ENCODE measurements around the gene DIP2C. TPM values are rescaled to one million over a fixed set of nuclear protein-coding genes. Genes with fewer than 3 reads are reported as not detected.

DIP2C gene
- total RNA-seq, 1 donor from 2014 or later, result 30.8 TPM

DNA sequence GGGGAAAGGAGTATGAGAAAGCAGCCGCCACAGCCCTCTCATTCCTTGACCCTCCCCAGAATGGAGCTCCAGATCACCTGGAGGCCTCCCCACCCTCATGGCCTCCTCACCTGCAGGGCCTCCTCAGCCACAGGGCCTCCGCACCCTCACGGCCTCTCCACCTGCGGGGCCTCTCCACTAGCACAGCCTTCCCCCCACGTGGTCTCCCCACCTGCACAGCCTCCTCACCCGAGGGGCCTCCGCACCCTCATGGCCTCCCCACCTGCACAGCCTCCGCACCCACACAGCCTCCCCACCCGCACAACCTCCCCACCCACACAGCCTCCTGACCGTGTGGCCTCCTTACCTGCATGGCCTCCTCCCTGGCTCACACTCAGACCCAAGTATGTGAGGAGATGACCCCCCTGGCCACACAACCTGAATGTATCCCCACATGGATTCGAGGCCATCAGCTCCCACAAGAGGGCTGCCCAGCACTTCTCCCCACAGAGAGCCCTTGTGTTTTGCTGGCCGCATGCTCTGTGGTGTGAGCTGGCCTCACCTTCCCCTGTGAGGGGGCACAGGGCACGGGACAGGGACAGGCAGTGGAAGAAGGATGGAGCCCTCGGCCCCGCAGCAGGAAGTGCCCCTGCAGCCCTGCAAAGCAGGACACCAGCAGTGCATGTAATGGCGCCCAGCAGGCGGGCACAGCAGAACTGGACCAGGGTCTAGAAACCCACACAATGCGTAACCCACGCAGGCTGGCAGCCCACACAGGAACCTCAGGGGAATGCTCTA, 3.1 kb downstream of the DIP2C start:
- Histone ChIP-seq H3K27ac (replicated peaks) (no peak overlapping the region), H3K9me3 (replicated peaks) (peaks cover 9% of the 10 kb centered on the region), H3K27me3 (ENCODE audit: low read depth) (no peaks in the 10 kb centered on the region), H3K36me3 (no peaks in the 10 kb centered on the region), H3K4me3 (no peak overlapping the region), H3K4me1 (peaks cover 56% of the 10 kb centered on the region)
- no peak for DNase-seq
- intact Hi-C loops (cut with micrococcal nuclease), result no loop called here
- no peak for TF ChIP-seq CTCF (IDR thresholded peaks at IDR 0.05; ENCODE audit: borderline replicate concordance)

- H3K9me3 ChIP-seq (replicated peaks), result peaks cover 9% of the 10 kb centered on the region
- H3K27ac ChIP-seq (replicated peaks), result no peak overlapping the region
- intact Hi-C loops (cut with micrococcal nuclease), result no loop called here
These were observed 3.9 kb downstream of the DIP2C start for GRCh38 chr10:685613-686012.

GRCh38 chr10:683448-684071, 5.9 kb downstream of the DIP2C start:
- Histone ChIP-seq H3K27me3 (ENCODE audit: low read depth) (no peaks in the 10 kb centered on the region), H3K27ac (replicated peaks) (no peak overlapping the region), H3K36me3 (no peaks in the 10 kb centered on the region), H3K4me3 (no peak overlapping the region), H3K9me3 (replicated peaks) (peaks cover 9% of the 10 kb centered on the region), H3K4me1 (peaks cover 64% of the 10 kb centered on the region)
- TF ChIP-seq CTCF (IDR thresholded peaks at IDR 0.05; ENCODE audit: borderline replicate concordance), result no peak
- intact Hi-C loops (cut with micrococcal nuclease), result no loop called here
- DNase-seq, result no peak

More at GRCh38 chr10:685613-686012, 3.9 kb downstream of the DIP2C start:
- H3K36me3 ChIP-seq, result no peaks in the 10 kb centered on the region
- DNase-seq, result no peak
- TF ChIP-seq CTCF (IDR thresholded peaks at IDR 0.05; ENCODE audit: borderline replicate concordance), result no peak
- H3K4me3 ChIP-seq, result no peak overlapping the region
- no peaks in the 10 kb centered on the region for H3K27me3 ChIP-seq (ENCODE audit: low read depth)
- peaks cover 63% of the 10 kb centered on the region for H3K4me1 ChIP-seq

GRCh38 chr10:682931-683447, 6.5 kb downstream of the DIP2C start:
- Histone ChIP-seq H3K27ac (replicated peaks) (no peak overlapping the region), H3K4me3 (no peak overlapping the region), H3K36me3 (no peaks in the 10 kb centered on the region), H3K27me3 (ENCODE audit: low read depth) (no peaks in the 10 kb centered on the region), H3K9me3 (replicated peaks) (peaks cover 9% of the 10 kb centered on the region), H3K4me1 (peaks cover 62% of the 10 kb centered on the region)
- DNase-seq, result no peak
- no peak for TF ChIP-seq CTCF (IDR thresholded peaks at IDR 0.05; ENCODE audit: borderline replicate concordance)
- intact Hi-C loops (cut with micrococcal nuclease), result no loop called here

DNA sequence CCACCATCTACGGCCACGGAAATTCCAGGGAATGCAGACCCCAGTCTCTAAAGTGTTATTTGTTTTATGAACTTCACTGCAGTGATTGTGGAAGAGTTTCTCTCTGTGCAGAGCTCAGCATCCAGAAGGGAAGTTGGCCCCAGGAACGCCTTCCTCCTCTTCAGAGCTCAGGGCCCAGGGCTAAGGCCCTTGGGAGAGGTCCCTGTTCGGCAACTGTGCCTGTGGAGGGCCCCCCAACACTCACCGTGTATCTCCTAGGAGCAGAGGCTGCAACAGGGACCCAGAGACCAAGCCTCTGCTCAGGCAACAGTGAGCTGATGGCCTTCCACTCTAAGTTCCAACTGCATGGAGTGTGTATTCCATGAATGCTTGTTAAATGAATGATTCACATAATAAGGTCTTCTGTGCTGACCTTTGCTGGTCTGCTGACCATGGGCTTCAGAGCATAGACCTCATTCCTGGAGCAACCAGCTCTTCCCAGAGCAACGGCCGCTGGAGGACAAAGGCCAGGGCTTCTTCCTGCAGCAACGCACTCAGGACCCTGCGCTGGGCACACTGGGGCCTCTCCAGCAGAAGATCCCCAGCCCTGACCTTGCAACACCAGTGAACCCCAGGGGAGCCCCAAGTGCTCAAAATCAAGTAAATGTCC, 7.7 kb downstream of the DIP2C start:
- no peak for DNase-seq

More for the DNA sequence above, 7.7 kb downstream of the DIP2C start:
- H3K27me3 ChIP-seq (ENCODE audit: low read depth), result no peaks in the 10 kb centered on the region
- no peaks in the 10 kb centered on the region for H3K36me3 ChIP-seq
- TF ChIP-seq CTCF (IDR thresholded peaks at IDR 0.05; ENCODE audit: borderline replicate concordance), result no peak
- peaks cover 9% of the 10 kb centered on the region for H3K9me3 ChIP-seq (replicated peaks)
- intact Hi-C loops (cut with micrococcal nuclease), result no loop called here
- H3K4me3 ChIP-seq, result no peak overlapping the region
- peaks cover 67% of the 10 kb centered on the region for H3K4me1 ChIP-seq
- H3K27ac ChIP-seq (replicated peaks), result peak overlapping the region; percentile 12
